ENCODE results near the gene AK8. TPM values are rescaled to one million over a fixed set of nuclear protein-coding genes. Genes with fewer than 3 reads are reported as not detected.
A peak's percentile ranks its signal among the peaks of the same experiment; 100 is the strongest.

Gene AK8
- total RNA-seq, 2 experiments from 2014 or later, result 0.21 TPM; not detected in 1

GRCh38 chr9:132698989-132699388 lies 179.1 kb downstream of the AK8 start:
- peaks cover 7% of the 10 kb centered on the region for H3K36me3 Mint-ChIP-seq (ENCODE audit: low read depth)
- ChIA-PET CTCF (interaction anchor here (0.6 to 1.3 kb wide), 2 partner anchors 69 to 160 kb away, joined by 3 read pairs; no protein-coding TSS in a partner anchor), POLR2A (no interaction called here)
- H3K27me3 Mint-ChIP-seq, result peaks cover 5% of the 10 kb centered on the region
- ATAC-seq (no peak), DNase-seq (no peak)
- no peak overlapping the region for H3K4me3 Mint-ChIP-seq
- peaks cover 36% of the 10 kb centered on the region for H3K9me3 Mint-ChIP-seq (ENCODE audit: low read depth)
- H3K4me1 Mint-ChIP-seq, result no peaks in the 10 kb centered on the region
- intact Hi-C loops (cut with DNase I, micrococcal nuclease), result no loop called here
- H3K27ac Mint-ChIP-seq, result no peak overlapping the region

DNA sequence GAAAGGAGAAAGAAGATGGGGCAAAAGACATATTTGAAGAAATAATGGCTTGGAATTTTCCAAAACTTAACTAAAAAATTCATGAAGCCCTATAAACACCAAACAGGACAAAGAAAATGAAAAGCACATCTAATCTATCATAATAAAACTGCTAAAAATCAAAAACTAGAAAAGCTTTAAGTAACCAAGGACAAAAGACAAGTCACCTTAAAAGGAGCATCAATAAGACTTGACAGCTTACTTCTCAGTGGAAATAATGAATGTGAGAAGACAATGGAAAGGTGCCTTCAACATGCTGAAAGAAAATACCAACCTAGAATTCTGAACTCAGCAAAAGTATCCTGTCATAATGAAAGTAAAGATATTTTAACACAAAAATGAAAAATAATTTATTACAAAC lies 180.9 kb downstream of the AK8 start:
- H3K4me1 Mint-ChIP-seq, result no peaks in the 10 kb centered on the region
- CTCF ChIA-PET, result interaction anchor here (1.2 kb wide), 1 partner anchor 935 kb away, joined by 3 read pairs; no protein-coding TSS in a partner anchor
- H3K4me3 Mint-ChIP-seq, result no peak overlapping the region
- ATAC-seq (no peak), DNase-seq (no peak)
- H3K36me3 Mint-ChIP-seq (ENCODE audit: low read depth), result peaks cover 11% of the 10 kb centered on the region
- POLR2A ChIA-PET, result no interaction called here
- peaks cover 38% of the 10 kb centered on the region for H3K9me3 Mint-ChIP-seq (ENCODE audit: low read depth)
- intact Hi-C loops (cut with DNase I, micrococcal nuclease), result no loop called here
- H3K27me3 Mint-ChIP-seq, result peaks cover 5% of the 10 kb centered on the region
- no peak overlapping the region for H3K27ac Mint-ChIP-seq

DNA sequence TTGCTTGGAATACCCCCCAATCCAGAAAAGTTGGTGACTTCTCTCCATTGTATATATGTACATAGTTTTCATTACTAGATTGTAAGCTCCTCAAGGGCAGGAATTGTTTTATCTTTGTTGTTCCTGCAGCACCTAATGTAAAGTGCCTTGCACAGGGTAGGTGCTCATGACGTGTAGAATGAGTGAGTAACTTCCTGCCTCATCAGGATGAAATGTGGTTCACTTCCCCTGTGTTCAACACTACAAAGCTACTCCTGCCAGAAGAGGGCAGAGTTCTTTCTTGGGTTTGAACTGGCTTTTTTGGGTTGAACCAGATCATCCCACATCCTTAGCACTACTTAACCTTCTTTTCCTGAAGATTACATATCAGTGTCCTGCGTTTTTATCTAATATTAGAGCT lies 183.9 kb downstream of the AK8 start:
- POLR2A ChIA-PET, result interaction anchor here (0.5 kb wide), 1 partner anchor 45 kb away, joined by 4 read pairs; no protein-coding TSS in a partner anchor

GRCh38 chr9:132690696-132691095 lies 187.4 kb downstream of the AK8 start:
- no peak overlapping the region for H3K27ac Mint-ChIP-seq
- H3K36me3 Mint-ChIP-seq (ENCODE audit: low read depth), result peaks cover 50% of the 10 kb centered on the region
- H3K4me3 Mint-ChIP-seq, result no peak overlapping the region
- peaks cover 13% of the 10 kb centered on the region for H3K9me3 Mint-ChIP-seq (ENCODE audit: low read depth)
- POLR2A ChIA-PET, result interaction anchor here (1.0 kb wide), 1 partner anchor 9 kb away, joined by 3 read pairs; no protein-coding TSS in a partner anchor
- ATAC-seq, result no peak
- no peak for DNase-seq
- H3K27me3 Mint-ChIP-seq, result no peaks in the 10 kb centered on the region
- CTCF ChIA-PET, result no interaction called here
- intact Hi-C loops (cut with DNase I, micrococcal nuclease), result no loop called here
- H3K4me1 Mint-ChIP-seq, result no peaks in the 10 kb centered on the region

More for the DNA sequence above, 183.9 kb downstream of the AK8 start:
- no peak overlapping the region for H3K4me3 Mint-ChIP-seq
- ATAC-seq, result peak; percentile 87
- CTCF ChIA-PET, result no interaction called here
- intact Hi-C loops (cut with DNase I, micrococcal nuclease), result loop anchor here in 1 of 2 experiments (1.0 kb wide), 1 partner anchor 106 kb away; no protein-coding TSS in a partner anchor
- no peaks in the 10 kb centered on the region for H3K4me1 Mint-ChIP-seq
- H3K36me3 Mint-ChIP-seq (ENCODE audit: low read depth), result peaks cover 34% of the 10 kb centered on the region
- H3K9me3 Mint-ChIP-seq (ENCODE audit: low read depth), result peaks cover 38% of the 10 kb centered on the region
- DNase-seq, result peak; percentile 18
- peaks cover 3% of the 10 kb centered on the region for H3K27me3 Mint-ChIP-seq
- H3K27ac Mint-ChIP-seq, result no peak overlapping the region

DNA sequence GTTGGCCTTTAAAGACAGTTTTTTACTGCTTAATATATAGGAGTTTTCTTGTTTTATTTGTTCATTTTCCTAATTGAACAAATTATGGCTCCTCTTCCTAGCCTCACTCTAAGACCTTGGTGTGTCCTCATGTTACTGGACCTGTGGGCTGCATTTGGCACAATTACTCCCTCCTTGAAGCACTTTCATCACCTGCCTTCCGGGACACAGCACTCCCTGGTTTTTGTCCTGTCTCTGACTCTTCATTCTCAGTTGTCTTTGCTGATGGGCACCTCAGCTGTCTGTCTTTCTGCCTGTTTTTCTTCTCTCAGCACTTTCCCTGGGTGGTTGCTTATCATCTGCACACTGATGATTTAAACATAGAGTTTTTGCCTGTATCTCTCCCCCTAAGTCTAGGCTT lies 194.2 kb downstream of the AK8 start:
- DNase-seq (no peak), ATAC-seq (no peak)
- ChIA-PET CTCF (no interaction called here), POLR2A (no interaction called here)
- Mint-ChIP-seq H3K36me3 (ENCODE audit: low read depth) (peaks cover 60% of the 10 kb centered on the region), H3K4me1 (peaks cover 31% of the 10 kb centered on the region), H3K4me3 (no peak overlapping the region), H3K27ac (no peak overlapping the region), H3K9me3 (ENCODE audit: low read depth) (no peaks in the 10 kb centered on the region), H3K27me3 (no peaks in the 10 kb centered on the region)
- intact Hi-C loops (cut with DNase I, micrococcal nuclease), result no loop called here

- no peak overlapping the region for H3K27ac Mint-ChIP-seq
- ChIA-PET POLR2A (interaction anchor here (1.3 kb wide), 1 partner anchor 9 kb away, joined by 3 read pairs; no protein-coding TSS in a partner anchor), CTCF (no interaction called here)
Measured at GRCh38 chr9:132681561-132681960, 196.5 kb downstream of the AK8 start.

GRCh38 chr9:132679946-132680625 lies 198.0 kb downstream of the AK8 start:
- Mint-ChIP-seq H3K4me3 (no peak overlapping the region), H3K4me1 (peaks cover 44% of the 10 kb centered on the region), H3K9me3 (ENCODE audit: low read depth) (no peaks in the 10 kb centered on the region), H3K36me3 (ENCODE audit: low read depth) (peaks cover 55% of the 10 kb centered on the region), H3K27ac (peak overlapping the region; percentile 75), H3K27me3 (no peaks in the 10 kb centered on the region)
- ChIA-PET POLR2A (interaction anchor here (0.6 to 1.2 kb wide), 2 partner anchors 11 to 329 kb away, joined by 3 to 4 read pairs; partner anchors contain the start of gene DDX31), CTCF (interaction anchor here (0.6 to 1.4 kb wide), 4 partner anchors 8 to 1030 kb away, joined by 3 to 4 read pairs (median 4); no protein-coding TSS in a partner anchor)
- ATAC-seq (peak; percentile 96), DNase-seq (no peak)
- intact Hi-C loops (cut with DNase I, micrococcal nuclease), result loop anchor here (1.0 to 10.0 kb wide), 3 partner anchors 10 to 275 kb away; partner anchors contain the start of genes GTF3C4 (in 1 of the 2) and TTF1 (in 1 of the 2)

More at GRCh38 chr9:132681561-132681960, 196.5 kb downstream of the AK8 start:
- Mint-ChIP-seq H3K4me3 (no peak overlapping the region), H3K36me3 (ENCODE audit: low read depth) (peaks cover 59% of the 10 kb centered on the region), H3K4me1 (peaks cover 36% of the 10 kb centered on the region), H3K27me3 (no peaks in the 10 kb centered on the region), H3K9me3 (ENCODE audit: low read depth) (no peaks in the 10 kb centered on the region)
- intact Hi-C loops (cut with DNase I, micrococcal nuclease), result no loop called here
- ATAC-seq (no peak), DNase-seq (no peak)

DNA sequence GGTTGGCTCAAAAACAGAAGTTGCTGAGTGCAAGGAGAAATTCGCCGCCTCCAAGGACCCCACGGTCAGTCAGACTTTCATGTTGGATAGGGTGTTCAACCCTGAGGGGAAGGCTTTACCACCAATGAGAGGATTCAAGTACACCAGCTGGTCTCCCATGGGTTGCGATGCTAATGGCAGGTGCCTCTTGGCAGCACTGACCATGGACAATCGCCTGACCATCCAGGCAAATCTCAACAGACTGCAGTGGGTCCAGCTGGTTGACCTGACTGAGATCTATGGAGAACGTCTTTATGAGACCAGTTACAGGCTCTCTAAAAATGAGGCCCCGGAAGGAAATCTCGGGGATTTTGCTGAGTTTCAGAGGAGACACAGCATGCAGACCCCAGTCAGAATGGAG lies 200.1 kb downstream of the AK8 start:
- H3K36me3 Mint-ChIP-seq (ENCODE audit: low read depth), result peaks cover 49% of the 10 kb centered on the region
- no peaks in the 10 kb centered on the region for H3K9me3 Mint-ChIP-seq (ENCODE audit: low read depth)
- H3K4me1 Mint-ChIP-seq, result peaks cover 62% of the 10 kb centered on the region
- H3K27me3 Mint-ChIP-seq, result no peaks in the 10 kb centered on the region
- intact Hi-C loops (cut with DNase I, micrococcal nuclease), result loop anchor here in 1 of 2 experiments (10.0 kb wide), 2 partner anchors 127 to 273 kb away; partner anchors contain the start of gene TTF1
- ATAC-seq, result no peak
- H3K4me3 Mint-ChIP-seq, result no peak overlapping the region
- CTCF ChIA-PET, result no interaction called here
- POLR2A ChIA-PET, result no interaction called here
- no peak for DNase-seq
- no peak overlapping the region for H3K27ac Mint-ChIP-seq

Other genes starting within 250 kb of the AK8 start
- 10 to 100 TPM; 20.9 to 21.0 TPM for gene DDX31, start 208.3 kb downstream of the AK8 start, total RNA-seq
- 10 to 100 TPM; 14.3 to 15.0 TPM for gene GTF3C4, start 207.8 kb downstream of the AK8 start, total RNA-seq
- 1 to 10 TPM; 2.7 to 4.4 TPM for gene SPACA9, start 614 bp upstream of the AK8 start, total RNA-seq
- gene TSC1, start 66.3 kb upstream of the AK8 start, total RNA-seq, result 10 to 100 TPM; 23.9 to 28.6 TPM
- gene GFI1B, start 100.4 kb upstream of the AK8 start, total RNA-seq, result under 1 TPM in 1 of 2 experiments, not detected in 1; 0.19 TPM
- 10 to 100 TPM; 81.3 to 84.5 TPM for gene GTF3C5, start 152.7 kb upstream of the AK8 start, total RNA-seq
- gene CEL, start 183.7 kb upstream of the AK8 start, total RNA-seq, result 1 to 10 TPM in 1 of 2 experiments, under 1 TPM in 1; 0.98 to 1.2 TPM
- 10 to 100 TPM; 65.1 to 78.6 TPM for gene RALGDS, start 243.0 kb upstream of the AK8 start, total RNA-seq